GM18507 (cell line): ENCODE measurements around the gene INS.

Experiments used
- DNase-seq: peaks from one replicate; pipeline ENCODE4 v3.0.0; 2011; ENCODE audit warnings: low read depth; ENCODE audit not compliant: insufficient read length; ENCODE audit errors: extremely low spot score
- FAIRE-seq: peaks from 2 replicates; lab custom pipeline; 2011; peaks lifted over from hg19 to GRCh38; lab: Jason Lieb, UNC

The INS gene

DNA sequence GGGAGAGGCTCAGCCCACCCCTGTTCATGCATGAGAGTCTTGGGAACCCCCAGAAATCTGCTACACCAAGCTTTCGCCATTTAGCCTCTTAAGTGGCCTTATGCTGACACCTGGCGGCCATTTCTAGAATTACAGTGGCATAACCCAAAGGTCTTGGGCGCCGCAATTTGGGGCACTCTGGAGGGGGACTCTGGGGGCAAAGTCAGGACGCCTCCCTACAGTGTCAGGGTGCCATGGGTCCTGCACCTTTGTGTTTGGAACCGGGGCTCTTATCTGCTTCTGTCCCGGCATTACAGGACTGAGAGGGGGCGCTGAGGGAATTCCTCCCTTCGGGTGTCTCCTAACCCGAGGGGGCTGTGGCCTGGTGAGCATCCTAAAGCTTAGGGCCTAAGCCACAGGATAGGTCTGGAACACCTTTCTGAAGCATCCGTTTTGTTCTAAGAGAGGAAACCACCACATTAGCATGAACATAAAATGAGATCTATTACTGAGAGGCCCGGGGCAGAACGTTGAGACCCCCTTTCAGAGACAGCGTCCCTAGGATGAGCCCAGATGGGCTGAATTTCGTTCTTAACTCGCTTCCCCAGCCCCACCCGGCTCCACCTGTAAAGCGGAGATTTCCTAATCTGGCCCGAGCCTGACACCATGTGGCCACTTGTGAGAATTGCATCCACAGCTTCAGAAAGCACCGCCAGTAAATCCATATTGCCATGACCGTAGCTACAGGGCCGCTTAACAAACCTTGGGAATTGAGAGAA, 9.3 kb downstream of the INS start:
- FAIRE-seq = peak; percentile 75
- peak; percentile 71 for DNase-seq

DNA sequence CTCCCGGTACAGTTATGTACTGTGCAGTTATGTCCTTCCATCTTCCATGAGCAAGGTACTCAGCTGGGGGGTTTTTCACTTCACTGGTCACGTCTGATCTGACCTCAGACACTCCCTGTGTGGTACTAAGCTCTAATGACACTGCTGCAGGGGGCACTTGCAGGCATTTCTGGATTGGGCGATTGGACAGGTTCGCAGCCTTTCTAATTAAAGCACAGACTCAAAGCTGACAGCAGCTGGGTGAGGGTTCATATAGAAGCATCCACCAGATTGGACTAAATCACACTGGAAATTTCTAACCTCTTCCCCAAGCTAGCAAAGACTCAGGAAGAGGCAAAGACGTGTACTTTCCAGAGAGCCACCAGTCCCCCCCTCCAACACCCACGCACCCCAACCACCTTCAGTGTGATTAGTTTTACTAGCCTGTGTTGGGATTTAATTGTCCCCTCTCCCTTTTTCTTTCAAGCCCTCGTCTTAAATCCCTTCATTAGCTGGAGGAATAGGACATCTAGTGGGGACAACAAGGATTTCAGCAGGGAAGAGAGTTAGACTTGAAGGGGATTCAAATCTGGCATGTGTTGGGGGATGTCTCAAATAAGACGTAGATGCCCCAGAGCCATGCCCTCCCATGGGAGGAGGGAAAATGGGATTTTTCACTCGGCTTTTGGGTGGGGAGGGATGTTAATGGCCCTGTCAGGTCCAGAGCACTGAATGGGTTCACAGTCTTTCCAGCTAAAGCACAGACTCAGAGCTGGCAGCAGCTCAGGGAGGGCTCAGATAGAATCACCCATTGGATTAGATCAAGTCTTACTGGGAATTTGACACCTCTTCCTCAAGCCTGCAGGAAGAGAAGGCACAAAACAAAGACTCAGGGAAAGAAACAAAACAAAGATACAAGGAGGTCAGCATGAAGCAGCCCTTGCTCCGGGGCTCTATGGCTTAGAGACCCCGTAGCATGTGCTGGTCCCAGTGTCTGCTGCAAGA, 10.9 kb downstream of the INS start:
- no peak for FAIRE-seq
- DNase-seq = no peak

- FAIRE-seq = no peak
- DNase-seq = no peak
These were observed 11.5 kb downstream of the INS start for GRCh38 chr11:2149460-2149859.

GRCh38 chr11:2148595-2148994, 12.4 kb downstream of the INS start:
- DNase-seq = no peak
- no peak for FAIRE-seq

- DNase-seq (no peak), FAIRE-seq (no peak)
These were observed 13.6 kb downstream of the INS start for GRCh38 chr11:2147391-2147790.

GRCh38 chr11:2146051-2146450, 15.0 kb downstream of the INS start:
- DNase-seq = no peak
- FAIRE-seq = no peak

- DNase-seq (no peak), FAIRE-seq (no peak)
These were observed 16.3 kb downstream of the INS start for GRCh38 chr11:2144544-2145248.

DNA sequence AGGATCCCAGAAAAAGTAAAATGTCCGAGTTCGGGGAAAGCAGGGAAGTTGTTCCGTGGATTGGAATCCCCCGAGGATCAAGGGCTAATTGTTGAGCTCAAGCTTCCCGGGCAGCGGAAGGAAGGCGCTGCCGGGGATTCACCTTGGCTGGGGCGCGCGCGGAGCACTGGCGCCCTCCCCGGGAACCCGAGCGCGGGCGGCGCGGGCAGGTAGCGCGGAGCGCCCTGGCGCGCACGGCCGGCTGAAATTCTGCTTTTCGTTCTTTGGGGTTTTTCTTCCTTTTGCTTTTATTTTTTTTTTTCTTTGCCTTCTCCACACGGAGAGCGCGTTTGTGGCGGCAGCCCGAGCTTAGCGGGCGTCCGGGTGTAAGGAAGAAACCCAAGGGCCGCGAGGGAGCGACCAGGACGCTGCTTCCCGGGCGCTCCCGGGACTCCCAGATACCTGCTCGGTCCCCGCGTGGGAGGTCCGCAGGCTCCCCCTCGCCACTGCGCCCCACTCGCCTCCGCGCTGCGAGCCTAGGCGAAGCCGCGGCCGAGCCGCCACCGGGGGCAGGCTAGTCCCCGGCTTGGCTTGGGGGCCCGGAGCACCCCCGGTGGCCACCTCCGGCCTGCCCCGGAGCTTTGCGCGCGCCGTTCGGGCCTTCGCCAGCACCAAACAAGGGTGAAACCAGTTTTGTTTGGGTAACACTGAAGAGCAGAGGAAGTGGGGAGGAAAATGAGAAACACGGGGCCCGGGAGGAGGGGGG, 17.0 kb downstream of the INS start:
- FAIRE-seq (no peak), DNase-seq (no peak)

- DNase-seq (no peak), FAIRE-seq (no peak)
These were observed 17.6 kb downstream of the INS start for GRCh38 chr11:2143477-2143798.

GRCh38 chr11:2142762-2143202, 18.2 kb downstream of the INS start:
- no peak for DNase-seq
- FAIRE-seq = peak; percentile 60

DNA sequence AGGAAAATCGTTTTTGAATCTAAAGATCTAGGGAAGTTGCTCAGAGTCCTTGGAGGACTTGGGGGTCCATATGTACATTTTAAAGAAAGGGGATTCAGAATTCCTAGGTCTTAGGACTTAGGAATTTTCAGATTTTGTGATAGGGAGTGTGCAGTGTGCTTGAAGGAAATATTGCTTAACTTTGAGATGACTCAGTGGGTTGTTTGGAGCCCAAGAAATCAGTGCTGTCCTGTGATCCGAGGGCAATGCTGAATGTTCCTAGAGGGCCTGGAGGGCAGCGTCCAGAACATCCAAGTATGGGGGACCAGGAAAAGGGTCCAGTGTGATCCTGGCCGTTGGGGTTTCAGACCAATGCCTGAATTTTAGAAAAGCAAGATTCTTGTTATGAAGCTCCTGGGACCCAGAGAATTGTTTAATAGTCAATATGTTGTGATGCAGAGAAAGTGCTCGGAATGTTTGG, 18.7 kb downstream of the INS start:
- FAIRE-seq (no peak), DNase-seq (no peak)

- no peak for FAIRE-seq
- no peak for DNase-seq
These were observed 20.3 kb downstream of the INS start for GRCh38 chr11:2140411-2141400.

- DNase-seq (no peak), FAIRE-seq (no peak)
These were observed 21.2 kb downstream of the INS start for GRCh38 chr11:2139621-2140337.

- no peak for DNase-seq
- FAIRE-seq = no peak
These were observed 21.9 kb downstream of the INS start, which contains the start of gene IGF2 for GRCh38 chr11:2139123-2139521. Gene IGF2 (minus strand): TSS chr11:2139389. CDS start chr11:2135523, 3,866 bp downstream.

- no peak for FAIRE-seq
These were observed 22.4 kb downstream of the INS start for GRCh38 chr11:2138431-2139122.

GRCh38 chr11:2138068-2138430, 23.0 kb downstream of the INS start:
- no peak for DNase-seq
- FAIRE-seq = no peak

More at GRCh38 chr11:2138431-2139122, 22.4 kb downstream of the INS start:
- no peak for DNase-seq
